GM12865 (cell line): ENCODE results near the gene TTC34.

Experiments
- DNase-seq: peaks from one replicate; pipeline ENCODE4 v3.0.0; 2010; ENCODE audit warnings: low read depth
- H3K4me3 ChIP-seq: 2 replicates; pipeline ENCODE4 v1.5.1; 2011; ENCODE audit warnings: mild to moderate bottlenecking, low read depth, low read length, control low read depth
- TF ChIP-seq, protein P1 (sequence below): IDR thresholded peaks from 2 replicates; pipeline ENCODE4 v1.5.1; 2011; ENCODE audit warnings: low read length, control low read depth, low read depth, inconsistent platforms; ENCODE audit not compliant: insufficient read depth; ENCODE audit errors: missing control alignments

The TTC34 gene

DNA sequence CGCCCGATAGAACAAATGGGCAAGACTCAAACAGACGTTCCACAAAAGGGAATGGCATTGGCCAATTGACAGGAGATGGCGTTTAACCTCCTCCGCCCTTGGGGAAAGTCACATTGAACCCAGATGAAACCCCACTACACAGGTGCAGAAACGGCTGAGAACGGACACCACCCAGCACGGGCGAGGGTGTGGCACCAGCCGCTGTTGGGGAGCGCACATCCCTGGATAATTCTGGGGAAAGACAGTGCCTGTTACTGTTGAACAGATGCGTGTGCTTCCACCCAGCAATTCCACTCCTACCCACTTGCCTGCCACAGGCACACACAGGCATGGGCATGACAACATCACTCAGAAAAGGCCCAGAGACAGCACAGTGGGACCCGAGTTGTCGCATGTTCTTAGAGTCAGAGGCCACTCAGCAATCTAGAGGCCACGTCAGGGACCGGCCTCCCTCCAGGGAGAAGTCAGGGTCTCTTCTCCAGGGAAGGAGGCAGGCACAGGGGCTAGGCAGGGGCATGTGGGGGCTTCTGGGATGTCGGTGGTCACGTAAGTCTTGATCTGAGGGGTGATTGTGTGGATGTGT, 199.7 kb downstream of the TTC34 start:
- TF ChIP-seq, protein P1, sequence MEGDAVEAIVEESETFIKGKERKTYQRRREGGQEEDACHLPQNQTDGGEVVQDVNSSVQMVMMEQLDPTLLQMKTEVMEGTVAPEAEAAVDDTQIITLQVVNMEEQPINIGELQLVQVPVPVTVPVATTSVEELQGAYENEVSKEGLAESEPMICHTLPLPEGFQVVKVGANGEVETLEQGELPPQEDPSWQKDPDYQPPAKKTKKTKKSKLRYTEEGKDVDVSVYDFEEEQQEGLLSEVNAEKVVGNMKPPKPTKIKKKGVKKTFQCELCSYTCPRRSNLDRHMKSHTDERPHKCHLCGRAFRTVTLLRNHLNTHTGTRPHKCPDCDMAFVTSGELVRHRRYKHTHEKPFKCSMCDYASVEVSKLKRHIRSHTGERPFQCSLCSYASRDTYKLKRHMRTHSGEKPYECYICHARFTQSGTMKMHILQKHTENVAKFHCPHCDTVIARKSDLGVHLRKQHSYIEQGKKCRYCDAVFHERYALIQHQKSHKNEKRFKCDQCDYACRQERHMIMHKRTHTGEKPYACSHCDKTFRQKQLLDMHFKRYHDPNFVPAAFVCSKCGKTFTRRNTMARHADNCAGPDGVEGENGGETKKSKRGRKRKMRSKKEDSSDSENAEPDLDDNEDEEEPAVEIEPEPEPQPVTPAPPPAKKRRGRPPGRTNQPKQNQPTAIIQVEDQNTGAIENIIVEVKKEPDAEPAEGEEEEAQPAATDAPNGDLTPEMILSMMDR, result no peak
- no peak for DNase-seq
- no peak overlapping the region for H3K4me3 ChIP-seq

DNA sequence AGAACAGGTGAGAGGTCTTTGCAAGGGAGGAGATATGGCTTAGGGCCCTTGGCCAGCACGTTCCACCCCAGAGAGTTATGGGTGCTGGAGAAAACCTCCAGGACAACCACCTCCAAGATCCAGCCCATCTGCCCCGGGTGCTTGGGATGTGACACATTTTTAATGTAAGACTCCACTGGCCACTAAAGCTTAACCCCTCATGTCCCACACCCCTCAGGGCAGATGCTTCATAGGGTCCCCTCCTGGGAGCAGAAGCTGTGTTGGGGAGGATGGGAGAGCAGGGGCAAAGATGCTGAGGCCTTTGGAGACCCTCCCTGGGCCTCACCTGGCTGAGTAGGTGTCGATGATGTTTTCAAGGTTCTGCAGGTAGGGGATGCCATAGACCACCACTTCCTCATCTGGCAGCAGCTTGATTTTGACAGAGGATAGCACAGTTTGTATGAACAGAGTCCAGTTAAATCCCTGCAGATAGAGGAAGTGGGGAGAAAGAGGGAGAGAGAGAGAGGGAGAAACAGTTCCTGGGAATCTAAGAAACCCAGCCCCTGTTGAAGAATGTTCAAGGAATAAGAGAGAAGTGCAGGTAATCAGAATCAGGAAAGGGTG, 203.1 kb downstream of the TTC34 start:
- no peak overlapping the region for H3K4me3 ChIP-seq
- TF ChIP-seq, protein P1, result peak; percentile 8
- no peak for DNase-seq

DNA sequence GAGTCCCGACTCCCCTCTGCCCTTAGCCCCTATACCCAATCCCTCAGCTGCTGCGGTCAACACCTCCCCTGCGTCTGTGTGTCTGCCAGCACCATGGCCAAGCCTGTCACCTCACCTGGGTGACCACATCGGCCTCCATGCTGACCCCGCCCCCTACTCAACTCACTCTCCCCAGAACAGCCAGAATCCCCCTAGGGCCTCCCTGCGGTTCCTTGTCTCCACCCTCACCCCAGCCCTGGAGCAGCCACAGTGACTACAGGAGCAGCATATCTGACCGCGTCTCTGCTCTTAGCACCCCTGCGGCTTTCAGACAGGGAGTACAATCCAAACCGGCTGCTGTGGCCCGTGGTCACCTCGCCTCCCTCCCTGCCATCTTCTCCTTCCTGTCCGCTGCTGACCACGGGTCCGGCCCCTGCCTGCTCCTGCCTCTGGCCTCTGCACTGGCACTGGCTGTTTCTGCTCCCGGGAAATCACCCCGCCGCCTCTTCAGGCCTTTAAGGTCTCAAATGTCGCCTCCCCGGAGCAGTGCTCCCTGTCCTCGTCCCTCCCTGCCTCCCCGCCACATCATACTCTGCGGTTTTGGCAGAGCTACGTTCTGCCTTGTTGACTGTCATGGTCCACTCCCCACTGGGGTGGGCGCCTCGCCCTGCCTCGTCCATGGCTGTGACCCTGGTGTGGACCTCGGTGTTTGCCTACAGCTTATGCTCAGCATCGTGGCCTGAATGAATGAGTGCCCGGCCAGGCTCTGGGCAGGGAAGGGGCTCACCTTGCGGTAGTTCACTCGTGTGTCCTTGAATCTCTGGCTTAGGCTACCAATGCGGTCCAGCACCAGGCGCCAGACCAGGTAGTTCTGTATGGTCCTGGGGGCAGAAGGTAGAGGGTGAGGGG, 203.8 kb downstream of the TTC34 start:
- H3K4me3 ChIP-seq, result no peak overlapping the region
- no peak for DNase-seq
- TF ChIP-seq, protein P1, result no peak

DNA sequence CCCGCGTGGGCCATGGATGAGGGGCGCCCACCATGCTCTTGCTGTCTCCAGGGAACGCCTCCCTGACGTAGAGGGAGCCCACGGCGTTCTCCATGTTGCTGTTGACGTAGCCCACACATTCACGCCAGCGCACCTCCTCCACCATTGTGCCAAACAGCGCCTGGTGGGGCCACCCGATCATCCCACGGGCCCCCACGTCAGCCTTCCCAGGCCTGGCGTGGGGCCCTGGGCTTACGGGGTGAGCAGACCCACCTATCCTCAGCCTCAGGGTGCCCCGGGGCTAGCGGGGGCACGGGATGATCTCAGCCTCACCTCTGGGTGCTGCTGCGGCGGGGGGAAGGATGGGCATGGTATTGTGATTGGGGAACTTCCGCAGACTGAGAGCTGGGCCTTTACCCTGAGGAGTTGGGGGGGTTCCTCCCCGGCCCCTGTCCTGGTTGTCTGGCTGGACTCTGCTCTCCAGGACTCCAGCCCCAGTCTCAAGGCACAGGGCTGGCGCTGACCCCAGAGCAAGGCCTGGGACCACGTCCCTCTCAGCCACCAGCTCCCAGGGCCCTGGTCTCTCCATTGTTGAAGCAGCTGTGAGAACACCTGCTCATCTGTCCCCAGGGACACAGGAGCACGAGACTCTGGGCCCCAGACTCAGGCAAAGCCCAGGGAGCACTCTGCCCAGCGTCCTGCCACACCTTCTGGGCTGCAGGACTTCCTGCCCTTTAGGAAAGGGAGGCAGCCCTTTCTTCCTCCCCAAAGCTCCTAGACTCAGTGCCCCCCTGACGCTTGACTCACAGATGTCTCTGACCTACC, 204.8 kb downstream of the TTC34 start:
- TF ChIP-seq, protein P1, result no peak
- no peak overlapping the region for H3K4me3 ChIP-seq
- DNase-seq, result no peak

DNA sequence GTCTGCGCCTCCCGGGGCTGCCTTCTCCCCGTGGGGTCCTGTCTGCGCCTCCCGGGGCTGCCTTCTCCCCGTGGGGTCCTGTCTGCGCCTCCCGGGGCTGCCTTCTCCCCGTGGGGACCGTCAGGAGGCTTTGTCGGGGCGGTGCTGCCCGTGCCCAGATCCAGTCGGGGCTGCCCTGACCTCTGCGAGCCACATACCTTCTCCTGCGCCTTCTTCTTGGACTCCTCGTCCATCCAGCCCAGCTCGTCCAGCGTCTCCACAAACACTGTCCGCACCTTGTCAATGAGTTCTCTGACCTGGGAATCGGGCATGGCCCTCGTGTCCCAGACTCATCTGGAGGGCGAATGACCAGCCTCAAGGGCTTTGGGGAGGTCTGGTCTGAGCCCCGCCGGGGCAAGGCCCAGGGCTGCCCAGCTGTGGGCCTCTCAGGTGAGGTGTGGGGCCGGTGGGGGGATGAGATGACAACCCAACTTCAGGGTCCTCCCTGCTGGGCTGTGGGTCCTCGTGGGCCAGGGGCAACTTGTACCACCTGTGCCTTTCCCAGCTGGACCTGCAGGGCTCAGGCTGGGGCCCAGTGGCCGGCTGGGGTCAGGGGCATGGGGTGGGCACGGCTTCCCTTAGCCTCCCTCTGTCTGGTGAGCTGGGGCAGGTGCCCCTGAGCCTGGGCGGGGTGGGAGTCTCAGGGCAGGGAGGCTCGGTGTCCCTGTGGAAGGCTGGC, 205.5 kb downstream of the TTC34 start:
- H3K4me3 ChIP-seq, result no peak overlapping the region
- TF ChIP-seq, protein P1, result no peak
- DNase-seq, result no peak

DNA sequence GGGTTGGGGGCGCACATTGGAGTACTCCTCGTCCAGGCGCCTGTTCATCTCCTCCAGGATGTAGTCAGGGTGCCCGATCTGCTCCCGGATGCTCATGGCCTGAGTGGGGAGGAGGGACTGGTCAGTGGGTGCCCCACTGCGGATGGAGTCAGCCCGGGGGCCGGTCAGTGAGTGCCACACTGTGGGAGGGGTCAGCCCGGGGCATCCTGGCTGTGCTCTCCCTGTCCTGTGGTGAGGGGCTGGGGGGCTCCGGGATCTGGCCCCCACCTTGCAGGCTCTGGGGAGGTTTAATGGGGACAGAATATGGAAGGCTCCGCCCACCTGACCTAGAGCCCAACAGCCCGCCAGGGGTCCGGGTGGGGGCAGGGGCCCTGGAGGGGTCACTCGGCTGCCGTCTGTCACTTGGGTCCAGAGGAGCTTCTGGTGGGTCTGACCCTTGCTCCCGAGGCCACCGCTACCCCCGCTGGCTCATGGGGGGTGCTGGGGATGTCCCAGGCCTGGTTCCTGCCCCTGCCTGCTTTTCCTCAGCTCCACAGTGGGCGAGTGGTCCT, 206.2 kb downstream of the TTC34 start:
- no peak overlapping the region for H3K4me3 ChIP-seq
- TF ChIP-seq, protein P1, result no peak
- DNase-seq, result no peak
